Loucy (cell line): ENCODE data around the gene ZNF385D.

ENCODE experiments used
- EZH2phosphoT487 ChIP-seq: fragments of 200-600 bp; IDR thresholded peaks from 2 replicates; pipeline ENCODE4 v1.6.1; 2018; ENCODE audit warnings: antibody characterized with exemption, mild to moderate bottlenecking, moderate library complexity, borderline replicate concordance
- TF ChIP-seq, protein P1 (sequence below): fragments of 200-600 bp; sonication (generic); conservative IDR thresholded peaks from 2 replicates; pipeline ENCODE4 v1.5.1; 2014; ENCODE audit warnings: mild to moderate bottlenecking, antibody characterized with exemption, low read length

DNA sequence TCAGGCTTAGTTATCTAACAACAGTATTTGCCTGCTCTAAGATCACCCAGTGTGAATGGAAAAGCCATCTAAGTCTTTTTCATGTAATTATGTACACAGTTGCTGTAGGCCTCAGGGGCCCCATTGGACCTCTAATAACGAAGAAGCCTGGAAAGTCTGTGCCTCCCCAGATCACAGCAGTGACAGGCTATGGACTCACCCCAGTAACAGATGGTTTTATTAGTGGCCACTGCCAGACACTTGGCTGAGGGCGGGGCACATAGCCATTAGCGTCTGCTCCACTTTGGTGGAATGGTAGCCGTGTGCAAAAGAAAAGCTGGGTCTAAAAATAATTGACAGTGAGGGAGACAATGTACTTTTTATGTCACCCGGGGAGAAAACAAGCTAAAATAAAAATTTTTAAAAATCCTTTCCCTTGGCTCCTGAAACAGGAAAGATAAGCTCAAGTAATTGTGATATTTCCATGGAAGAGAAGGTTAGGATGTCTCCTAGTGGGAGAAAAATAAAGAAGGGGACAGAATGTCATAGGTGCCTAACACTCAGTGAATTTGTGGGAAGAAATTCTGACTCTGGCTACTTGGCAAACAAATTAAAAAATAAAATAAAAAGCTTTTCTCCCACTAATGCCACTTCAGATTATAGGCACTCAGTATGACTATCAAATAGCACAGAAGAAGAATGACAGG lies 44.3 kb upstream of the ZNF385D start:
- TF ChIP-seq, protein P1, sequence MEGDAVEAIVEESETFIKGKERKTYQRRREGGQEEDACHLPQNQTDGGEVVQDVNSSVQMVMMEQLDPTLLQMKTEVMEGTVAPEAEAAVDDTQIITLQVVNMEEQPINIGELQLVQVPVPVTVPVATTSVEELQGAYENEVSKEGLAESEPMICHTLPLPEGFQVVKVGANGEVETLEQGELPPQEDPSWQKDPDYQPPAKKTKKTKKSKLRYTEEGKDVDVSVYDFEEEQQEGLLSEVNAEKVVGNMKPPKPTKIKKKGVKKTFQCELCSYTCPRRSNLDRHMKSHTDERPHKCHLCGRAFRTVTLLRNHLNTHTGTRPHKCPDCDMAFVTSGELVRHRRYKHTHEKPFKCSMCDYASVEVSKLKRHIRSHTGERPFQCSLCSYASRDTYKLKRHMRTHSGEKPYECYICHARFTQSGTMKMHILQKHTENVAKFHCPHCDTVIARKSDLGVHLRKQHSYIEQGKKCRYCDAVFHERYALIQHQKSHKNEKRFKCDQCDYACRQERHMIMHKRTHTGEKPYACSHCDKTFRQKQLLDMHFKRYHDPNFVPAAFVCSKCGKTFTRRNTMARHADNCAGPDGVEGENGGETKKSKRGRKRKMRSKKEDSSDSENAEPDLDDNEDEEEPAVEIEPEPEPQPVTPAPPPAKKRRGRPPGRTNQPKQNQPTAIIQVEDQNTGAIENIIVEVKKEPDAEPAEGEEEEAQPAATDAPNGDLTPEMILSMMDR = no peak
- TF ChIP-seq EZH2phosphoT487 = no peak
